Pons (tissue), 1 donor: ENCODE results near the gene WDFY3.

Experiments
- DNase-seq: peaks from one replicate; pipeline ENCODE4 v3.0.0-alpha.2; 2016; ENCODE audit warnings: low spot score

The WDFY3 gene

DNA sequence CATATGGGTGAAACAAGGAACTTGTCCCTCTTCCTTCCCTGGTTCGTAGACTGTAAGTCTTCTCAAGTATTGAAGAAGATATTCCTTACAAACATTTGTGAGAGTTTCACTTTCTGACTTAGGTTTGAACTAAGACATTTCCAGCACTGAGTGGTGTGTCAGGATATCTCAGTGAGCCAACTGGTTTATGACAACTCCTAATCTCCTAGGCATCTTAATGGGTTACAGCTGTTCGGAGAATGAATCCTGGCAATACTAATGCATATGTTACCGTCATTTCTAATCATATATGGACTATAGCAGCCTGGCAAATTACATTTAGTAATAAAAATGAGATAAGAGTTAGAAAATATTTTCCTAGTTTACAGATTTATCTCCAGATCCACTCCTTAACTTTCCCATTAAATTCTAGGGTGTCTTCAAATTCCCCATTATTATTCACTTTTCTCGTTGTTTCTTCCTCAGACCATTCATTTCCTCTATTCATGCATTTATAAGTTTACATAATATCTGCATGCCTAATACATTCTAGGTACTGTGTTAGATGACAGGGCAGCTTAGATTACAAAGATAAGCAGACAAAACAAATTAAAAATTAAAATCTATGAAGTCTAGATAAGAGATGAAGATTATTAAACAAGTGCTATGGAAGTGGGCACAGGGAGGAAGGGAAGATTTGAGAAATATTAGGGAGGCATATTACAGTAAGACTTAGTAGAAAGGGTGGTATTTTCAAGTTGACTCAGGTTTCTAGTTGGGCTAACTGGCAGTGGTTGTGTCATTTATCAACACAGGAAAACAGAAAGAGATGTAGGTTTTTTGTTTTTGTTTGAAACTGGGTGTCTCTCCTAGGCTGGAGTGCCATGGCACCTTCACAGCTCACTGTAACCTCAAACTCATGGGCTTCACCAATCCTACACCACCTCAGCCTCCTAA is 173.9 kb downstream of the WDFY3 start:
- no peak for DNase-seq

DNA sequence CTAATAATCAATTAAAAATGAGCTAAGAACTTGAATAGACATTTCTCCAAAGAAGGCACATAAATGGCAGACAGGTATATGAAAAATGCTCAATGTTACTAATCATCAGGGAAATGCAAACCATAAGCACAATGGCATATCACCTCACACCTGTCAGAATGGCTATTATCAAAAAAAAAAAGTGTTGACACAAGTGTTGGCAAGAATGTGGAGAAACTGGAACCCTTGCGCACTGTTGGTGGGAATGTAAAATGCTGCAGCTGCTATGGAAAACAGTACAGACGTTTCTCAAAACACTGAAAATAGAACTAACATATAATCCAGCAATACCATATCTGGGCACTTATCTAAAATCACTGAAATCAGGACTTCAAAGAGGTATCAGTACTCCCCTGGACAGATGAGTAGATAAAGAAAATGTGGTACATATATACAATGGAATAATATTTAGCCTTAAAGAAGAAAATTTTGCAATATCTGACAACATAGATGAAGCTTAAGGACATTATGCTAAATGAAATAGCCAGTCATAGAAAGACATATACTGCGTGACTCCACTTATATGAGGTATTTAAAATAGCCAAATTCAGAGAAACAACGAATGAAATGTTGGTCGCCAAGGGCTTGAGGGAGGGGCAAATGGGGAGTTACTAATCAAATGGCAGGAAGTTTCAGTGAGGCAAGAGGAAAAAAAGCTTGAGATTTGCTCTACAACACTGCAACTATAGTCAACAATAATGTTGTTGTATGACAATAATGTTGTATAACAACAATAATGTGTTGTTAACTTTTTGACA is 175.5 kb downstream of the WDFY3 start:
- DNase-seq, result no peak

DNA sequence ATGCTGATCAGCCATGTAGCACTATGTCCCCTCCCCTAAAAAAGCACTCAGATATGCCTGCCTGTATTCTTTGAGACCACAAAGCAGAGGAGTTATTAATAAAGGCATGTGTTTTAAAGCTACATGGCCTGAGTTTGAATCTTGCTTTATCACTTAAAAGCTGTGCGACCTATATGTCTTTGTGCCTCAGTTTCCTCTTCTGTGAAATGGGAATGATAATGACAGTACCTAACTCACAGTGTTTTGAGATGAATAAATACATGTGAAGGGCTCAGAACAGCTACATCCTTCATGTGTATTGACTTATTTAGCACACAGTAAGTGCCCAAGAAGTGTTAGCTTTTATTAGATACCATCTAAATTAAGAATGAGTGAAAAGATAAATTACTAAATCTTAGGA is 180.0 kb downstream of the WDFY3 start:
- no peak for DNase-seq

DNA sequence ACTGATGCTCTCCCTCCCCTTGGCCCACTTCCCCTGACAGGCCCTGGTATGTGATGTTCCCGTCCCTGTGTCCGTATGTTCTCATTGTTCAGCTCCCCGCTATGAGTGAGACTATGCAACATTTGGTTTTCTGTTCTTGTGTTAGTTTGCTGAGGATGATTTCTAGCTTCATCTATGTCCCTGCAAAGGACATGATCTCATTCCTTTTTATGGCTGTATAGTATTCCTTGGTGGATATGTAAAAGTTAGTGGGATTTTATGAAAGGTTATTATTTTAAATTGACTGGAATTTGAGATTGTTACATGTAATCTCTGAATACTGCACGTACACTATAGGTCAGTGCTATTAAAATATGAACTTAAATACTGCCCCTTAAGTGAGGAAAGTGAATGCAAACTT is 184.0 kb downstream of the WDFY3 start:
- no peak for DNase-seq

DNA sequence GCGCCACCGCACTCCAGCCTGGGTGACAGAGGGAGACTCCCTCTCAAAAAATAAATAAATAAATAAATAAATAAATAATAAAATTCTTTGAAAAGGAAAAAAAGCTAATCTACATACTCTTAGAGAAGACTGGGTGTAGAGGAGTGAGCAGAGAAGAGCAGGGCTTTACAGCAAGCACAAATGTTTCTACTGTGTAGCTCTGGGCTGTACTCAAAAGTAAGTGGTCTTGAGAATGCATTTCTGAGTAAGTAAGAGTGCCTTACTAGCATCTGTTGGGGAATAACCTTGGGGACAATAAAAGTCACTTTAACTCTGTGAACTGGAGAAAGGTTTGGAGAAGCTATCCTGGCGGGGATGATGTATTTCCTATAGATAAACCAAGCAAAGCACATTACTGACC is 185.8 kb downstream of the WDFY3 start:
- no peak for DNase-seq

DNA sequence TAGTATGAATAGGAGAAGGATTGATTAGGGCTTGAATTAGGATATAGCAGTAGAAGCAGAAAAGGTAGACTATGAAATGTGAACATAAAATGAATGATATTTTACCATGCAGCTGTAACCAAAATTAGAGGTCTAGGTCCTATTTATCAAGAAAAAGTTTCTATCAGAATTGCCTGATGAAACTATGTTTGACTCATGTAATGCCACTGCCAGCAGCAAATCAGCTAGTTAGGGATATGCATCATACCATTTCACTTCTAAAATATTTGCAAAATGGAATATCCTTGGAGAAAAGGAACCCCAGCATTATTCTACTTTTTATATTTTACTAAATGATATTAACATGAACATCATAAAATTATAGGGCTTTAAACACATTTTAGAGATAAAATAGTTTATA is 188.4 kb downstream of the WDFY3 start:
- DNase-seq, result no peak

DNA sequence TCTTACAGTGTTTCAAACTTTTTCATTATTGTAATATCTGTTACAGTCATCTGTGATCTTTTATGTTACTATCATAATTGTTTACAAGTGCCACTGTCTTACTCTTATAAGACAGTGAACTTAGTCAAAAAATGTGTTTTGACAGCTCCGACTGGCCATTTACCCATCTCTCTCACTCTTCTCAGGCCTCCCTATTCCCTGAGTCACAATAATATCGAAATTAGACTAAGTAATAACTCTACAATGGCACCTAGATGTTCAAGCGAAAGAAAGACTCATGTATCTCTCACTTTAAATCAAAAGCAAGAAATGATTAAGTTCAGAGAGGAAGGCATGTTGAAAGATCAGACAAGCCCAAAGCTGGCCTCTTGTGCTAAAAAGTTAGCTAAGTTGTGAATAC is 199.3 kb downstream of the WDFY3 start:
- DNase-seq, result no peak

DNA sequence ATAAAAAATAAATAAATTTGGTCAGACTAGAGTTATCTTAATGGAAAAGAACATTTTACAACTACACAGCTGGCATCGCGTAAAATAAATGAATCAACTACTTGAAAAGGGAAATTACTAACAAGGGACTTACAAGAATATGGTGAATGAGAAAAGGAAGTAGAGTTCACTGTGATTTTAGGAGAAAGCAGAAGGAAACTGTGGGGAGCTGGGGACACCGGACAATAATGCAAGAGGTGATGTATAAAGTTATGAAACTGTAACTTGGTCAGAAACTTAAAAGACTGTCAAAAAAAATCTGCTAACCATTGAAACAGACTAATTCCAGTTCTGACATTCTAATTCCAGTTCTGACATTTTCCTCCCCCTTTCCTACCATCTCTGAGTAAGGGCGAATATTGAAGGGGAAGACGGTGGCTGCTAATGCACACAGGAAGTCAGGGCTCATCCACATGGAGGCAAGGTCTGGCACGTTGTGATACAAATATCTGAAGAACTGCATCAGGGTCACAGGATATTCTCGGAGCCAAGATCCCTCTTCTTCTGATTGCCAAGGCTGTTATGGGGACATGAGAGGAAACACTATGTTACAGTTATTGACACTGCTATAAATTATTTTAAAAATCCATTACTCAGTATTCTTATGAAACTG is 213.0 kb downstream of the WDFY3 start:
- peak; percentile 29 for DNase-seq

DNA sequence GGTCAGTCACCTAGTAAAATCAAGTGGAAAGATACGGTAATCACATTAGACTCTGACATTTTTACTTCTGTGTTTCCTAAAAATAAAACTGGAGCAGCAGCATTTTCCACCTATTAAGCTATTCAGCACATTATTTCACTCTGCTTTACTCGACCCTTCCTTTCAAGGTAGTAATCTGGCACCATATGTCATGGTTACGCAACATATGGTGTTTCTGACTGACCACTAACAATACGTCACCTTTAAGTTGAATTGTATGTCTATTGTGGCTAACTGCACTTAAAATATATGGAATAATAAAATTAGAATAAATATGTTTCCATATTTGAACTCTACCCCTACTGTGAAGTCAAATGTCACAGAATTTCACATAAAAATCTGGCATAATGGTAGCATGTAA is 214.8 kb downstream of the WDFY3 start:
- DNase-seq, result no peak

DNA sequence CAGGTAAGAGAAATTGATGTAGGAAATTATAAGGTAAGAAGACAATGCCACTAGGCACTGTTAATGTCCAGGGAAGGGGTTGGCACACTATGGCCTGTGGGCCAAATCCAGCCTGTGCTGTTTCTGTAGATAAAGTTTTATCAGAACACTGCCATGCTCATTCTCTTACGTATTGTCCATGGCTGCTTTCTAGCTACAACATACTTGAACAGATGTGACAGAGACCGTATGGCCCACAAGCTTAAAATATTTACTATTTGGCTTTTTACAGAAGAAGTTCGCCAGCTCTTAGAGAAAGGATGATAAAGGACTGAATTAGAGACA is 215.6 kb downstream of the WDFY3 start:
- no peak for DNase-seq

DNA sequence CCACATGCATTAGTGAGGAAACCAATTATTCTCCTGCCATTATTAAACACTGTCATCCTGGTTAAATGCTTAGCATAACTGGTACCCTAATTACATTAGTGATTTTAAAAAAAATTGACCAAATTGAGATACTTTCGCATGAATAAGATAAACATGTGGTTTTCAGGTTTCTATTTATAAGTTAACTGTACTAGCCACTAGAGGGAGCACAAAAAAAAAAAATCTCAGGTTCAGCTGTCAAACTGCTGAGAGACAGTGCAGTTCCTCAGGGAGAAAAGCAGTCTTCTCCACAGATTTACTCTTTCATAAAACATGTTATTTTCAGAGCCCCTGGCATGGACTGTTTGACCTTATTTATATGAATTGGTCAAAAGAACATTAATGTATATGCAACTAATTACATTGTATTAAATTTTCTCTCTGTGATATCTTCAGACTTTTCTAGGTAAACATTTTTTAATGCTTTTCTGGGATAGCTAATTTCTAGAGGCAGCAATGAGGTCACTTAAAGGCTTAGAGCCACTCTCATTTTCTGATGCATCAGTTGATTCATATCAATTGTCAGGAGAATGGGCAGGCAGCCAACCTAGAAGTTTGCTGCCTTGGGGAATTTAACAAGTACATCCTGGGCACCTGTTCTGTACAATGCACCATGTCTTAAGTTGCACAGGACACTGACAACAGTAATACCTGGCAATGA is 216.1 kb downstream of the WDFY3 start:
- peak; percentile 76 for DNase-seq

DNA sequence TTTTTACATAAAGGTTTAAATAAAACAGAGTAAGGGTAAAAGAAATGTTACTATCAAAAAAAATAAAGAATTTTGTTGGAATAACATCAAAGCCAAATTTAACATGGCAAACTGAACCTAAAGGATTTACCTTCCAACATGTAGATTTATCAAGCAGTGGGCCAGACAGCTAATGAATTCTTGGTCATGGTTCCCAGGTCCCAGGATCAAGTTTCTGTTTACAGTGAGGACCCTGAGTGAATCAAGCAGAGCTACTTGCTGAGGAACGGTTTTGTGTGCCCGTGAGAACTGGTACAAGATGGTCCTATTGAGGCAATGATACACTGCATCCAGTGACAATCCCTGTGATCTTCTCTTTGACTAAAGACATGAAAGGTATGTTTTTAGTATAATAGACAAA is 226.4 kb downstream of the WDFY3 start:
- DNase-seq, result no peak

DNA sequence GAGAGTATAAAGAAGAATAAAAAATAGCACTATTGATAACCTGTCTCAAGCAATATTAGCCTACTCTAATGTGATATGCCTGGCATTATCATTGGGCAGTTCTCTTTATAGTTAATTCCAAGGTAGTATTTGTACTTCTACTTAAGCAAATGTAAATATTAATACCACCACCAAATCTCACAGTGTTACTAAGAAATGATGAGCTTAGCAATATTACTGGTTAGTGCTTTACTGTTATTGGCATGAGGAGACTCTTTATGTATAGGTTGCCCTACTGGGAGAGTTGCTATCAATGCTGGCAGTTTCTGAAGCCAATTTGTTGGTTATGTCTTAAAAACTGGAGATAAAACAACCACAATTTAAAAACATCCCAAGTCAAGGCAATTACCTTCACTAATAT is 227.9 kb downstream of the WDFY3 start:
- no peak for DNase-seq

DNA sequence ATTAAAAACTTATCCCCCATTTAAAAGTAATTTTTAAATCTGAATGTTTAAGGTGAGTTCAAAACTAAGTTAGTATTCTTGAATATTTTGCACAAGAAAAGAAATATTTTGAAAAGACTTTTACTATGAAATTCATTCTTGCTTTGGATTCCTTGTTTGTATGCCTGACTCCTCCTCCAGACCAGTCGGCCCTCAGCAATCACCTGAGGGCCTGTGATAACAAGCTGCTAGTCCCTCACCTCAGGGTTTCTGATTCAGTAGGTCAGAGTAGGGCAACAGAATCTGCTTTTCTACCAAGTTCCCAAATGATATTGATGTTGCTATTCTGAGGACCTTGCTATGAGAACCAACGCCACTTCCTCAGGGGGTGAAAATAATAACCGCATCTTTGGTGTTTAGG is 228.8 kb downstream of the WDFY3 start:
- no peak for DNase-seq

DNA sequence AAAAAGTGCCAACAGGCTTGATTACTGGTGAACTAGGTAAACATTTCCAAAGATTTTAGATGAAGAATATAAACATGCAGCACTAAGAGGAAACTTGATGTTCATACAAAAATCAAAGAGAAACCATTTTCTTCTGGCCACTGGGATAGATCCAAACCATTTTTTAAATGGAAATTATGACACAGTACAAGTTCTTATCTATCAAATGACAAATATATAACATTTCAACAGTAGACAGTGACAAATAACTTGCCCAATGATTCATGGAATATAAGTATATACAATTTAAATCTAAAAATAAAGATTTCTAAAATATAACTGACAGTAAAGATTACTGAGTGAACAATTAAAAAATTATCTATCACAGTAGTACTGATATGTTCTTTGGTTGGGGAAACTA is 232.5 kb downstream of the WDFY3 start:
- DNase-seq, result no peak

DNA sequence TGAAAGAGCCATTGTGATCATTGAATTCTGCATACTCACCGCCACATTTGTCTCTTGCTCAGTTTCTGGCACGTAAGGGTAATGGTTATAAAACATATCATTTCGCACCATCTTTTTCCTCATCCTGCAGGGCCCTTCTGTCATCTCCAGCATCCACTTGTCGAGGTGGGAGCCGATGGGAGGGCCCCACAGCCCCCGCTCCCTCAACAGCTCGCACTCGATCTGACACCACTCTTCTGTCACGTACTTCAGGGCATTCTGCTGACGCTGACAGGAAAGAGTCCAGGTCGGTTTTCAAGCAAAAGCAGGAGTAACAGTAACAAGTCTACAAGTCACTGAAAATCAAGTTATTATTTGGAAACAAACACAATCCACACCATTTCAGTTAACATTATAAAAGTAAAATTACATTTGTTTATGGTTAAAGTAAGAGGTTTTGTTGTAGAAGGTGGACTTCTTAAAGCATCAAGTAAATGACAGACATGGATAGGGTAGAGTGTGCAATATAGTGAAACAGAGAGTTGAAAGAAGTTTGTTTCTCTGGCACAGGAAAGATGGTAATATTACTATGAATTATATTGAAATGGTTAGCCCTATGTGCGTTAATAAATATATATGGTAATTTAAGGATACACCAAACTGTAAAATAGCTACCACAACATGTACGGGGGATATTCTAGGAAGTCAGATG is 233.0 kb downstream of the WDFY3 start:
- no peak for DNase-seq

DNA sequence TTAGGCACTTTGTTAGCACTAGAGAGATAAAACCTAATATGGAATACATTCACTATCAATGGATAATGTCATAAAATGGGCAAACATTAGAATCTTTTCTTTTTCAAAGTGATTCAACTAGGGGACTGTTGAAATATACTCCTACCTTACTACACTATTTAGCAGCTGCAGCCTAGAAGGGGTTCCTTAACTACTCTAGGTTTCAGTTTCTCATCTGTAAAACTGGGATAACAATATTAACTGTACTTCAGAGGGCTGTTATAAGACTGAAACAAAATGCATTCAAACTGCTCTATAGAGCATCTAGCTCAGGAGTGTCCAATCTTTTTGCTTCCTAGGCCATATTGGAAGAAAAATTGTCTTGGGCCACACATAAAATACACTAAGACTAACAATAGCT is 236.1 kb downstream of the WDFY3 start:
- no peak for DNase-seq

DNA sequence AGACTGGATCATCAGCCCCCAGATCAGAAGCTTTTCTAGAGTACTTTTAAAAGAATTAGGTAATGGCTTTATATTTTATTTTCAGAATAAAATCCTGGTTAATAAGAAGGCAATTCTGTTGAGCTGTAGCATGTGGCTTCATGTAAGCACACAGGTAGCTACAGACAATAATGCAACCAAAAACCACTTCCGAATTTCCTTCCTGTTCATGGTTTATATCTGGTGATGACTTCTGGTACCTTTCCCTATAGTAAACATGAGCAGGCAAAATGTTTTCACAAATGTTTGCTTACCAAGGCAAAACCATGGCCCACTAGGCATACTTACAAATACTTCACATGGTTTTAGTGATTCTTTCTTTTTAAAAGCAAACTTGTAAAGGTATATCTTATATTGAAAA is 239.0 kb downstream of the WDFY3 start:
- DNase-seq, result no peak

DNA sequence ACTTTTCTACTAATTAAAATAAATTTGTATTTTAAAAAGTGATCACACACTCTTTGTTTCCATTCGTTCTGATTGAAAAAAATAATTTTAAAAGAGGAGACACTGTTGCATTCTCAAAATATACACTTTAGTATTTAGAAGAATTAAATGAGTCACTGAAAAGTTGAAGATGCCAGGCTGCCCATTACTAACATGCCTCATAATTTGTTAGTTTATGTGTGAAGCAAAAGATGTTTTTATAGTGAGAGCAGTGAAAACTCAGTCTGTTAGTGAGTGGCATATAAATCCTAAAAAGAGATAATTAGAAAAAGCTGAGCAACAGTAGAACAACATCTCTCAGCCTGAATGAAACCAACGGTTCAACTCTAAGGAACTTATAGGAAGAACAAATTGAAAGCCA is 240.1 kb downstream of the WDFY3 start:
- DNase-seq, result no peak

DNA sequence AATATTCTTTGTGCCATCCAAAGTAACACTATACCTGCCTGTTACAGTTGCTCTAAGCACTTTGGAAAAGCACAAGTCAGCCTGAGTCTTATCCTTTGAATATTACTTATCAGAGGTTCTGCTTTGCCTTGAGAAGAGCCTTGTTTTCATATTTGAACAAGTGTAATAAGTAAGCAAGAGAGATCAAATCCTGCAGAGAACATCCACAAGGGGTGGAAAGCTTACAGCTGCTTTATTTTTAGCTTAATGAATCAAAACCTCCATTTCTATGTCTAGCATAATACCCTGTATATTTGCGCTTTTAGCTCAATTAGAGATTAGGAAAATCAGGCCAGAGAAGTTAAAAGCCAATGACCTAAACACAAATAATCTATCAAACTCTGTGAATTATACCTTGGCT is 243.8 kb downstream of the WDFY3 start:
- DNase-seq, result no peak

DNA sequence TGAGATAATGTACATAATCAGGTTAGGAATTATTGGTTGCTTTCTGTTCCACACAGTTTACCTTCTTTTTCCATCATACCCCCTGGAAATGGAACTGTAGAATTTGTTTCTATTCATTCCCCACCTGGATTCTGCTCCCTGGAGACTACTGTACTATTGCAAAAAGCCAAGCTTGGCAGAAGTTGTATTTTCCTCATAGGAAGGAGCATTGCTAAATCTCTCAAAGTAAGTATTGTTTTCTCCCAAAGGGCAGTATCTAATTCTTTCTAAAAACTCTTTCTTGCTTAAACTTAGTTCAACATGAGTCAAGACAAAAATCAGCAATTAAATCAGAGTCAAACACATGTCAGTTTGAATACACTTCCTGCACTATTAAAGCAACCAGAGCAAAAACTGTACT is 247.4 kb downstream of the WDFY3 start:
- no peak for DNase-seq

DNA sequence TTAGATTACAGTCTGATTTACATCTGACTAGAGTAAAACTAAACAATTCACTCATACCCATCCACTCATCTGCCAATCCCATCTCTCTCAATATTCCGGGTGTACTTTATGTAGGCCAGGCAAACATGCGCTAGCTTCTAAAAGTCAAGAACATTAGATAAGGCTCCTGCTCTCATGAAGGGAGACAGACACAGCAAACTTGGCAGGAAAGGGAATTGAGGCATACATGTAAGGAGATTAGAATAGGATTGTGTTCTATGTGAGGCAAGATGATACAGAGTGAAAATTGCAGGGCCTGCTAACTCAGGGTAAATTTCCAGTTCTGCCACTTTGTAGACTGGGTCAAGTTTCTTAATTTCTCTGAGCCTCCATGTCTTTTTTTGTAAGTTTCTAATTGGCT is 247.8 kb downstream of the WDFY3 start:
- no peak for DNase-seq
